Right atrium auricular region (tissue), 2 donors: ENCODE results near the gene NAV2. TPM values are rescaled to one million over a fixed set of nuclear protein-coding genes. Genes with fewer than 3 reads are reported as not detected.

ENCODE experiments used
- DNase-seq: peaks from one replicate; pipeline ENCODE4 v3.0.0-alpha.2; 2019; ENCODE audit warnings: low spot score
- H3K27ac ChIP-seq, 2 donors: fragments of 200-600 bp; sonication (generic); 1 replicate in 1 of 2; 2 replicates in 1 of 2; pipeline ENCODE4 v1.5.1; 2016 to 2019
- H3K27me3 ChIP-seq, 2 donors: fragments of 200-600 bp; sonication (generic); one replicate each; pipeline versions ENCODE4 v1.5.1 to v1.6.0; 2017 to 2019
- H3K36me3 ChIP-seq: fragments of 200-600 bp; sonication (generic); one replicate; pipeline ENCODE4 v1.5.1; 2016
- H3K4me1 ChIP-seq, 2 donors: fragments of 200-600 bp; sonication (generic); one replicate each; pipeline versions ENCODE4 v1.5.1 to v1.6.0; 2017 to 2019
- H3K4me3 ChIP-seq, 2 donors: fragments of 200-600 bp; sonication (generic); 1 replicate in 1 of 2; 2 replicates in 1 of 2; pipeline ENCODE4 v1.5.1; 2017 to 2019; ENCODE audit warnings: mild to moderate bottlenecking in 1 of 2, moderate library complexity in 1 of 2
- H3K9me3 ChIP-seq, 2 donors: fragments of 200-600 bp; sonication (generic); one replicate each; pipeline ENCODE4 v1.5.1; 2019
- CTCF ChIP-seq, 2 donors: fragments of 200-600 bp; sonication (generic); IDR thresholded peaks; one replicate each; pipeline ENCODE4 v1.5.1; 2019; ENCODE audit warnings: antibody characterized with exemption in 2 of 2
- total RNA-seq, 2 donors: library from RNA; depleted of rRNA; stranded (reverse); fragments of >200 nt; gene quantifications; one replicate each; pipeline ENCODE4 v1.1.0, GENCODE V29; 2016

The NAV2 gene
- total RNA-seq, 2 donors from 2014 or later = 11.4 to 19.2 TPM

DNA sequence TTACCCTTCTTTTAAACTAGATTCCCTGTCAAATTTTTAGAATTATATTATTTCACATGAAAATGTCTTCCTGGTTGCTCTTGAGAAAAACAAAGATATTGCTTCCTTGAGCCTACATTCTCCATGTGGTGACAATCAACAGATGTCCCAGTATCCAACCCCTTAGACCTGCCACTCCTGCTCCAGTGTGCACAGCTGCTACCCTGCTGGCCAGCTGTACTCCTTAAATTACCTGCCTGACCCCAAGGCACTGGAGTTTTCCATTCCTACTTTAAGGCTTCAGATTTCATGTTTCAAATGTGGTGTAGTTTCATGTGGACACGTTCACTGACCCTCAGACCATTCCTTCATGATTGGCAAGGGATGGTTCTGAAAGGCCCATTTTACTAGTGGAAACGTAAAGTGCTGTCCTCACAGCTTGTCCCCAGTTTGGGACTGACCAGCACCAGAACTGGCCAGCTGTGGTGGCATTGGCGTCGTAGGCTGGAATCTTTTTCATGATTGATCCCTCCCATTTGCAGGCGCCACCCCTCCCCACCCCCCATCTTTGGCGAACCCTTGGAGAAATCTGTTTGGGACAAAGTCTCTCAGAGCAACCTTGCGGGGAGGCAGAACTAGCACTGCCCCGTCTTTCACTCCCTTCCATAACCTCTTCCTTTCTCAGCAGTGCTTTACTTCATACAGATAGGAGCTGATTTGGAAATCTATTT lies 324.1 kb downstream of the NAV2 start:
- Histone ChIP-seq H3K27me3 (no peaks in the 10 kb centered on the region), H3K9me3 (no peaks in the 10 kb centered on the region), H3K36me3 (peaks cover 26% of the 10 kb centered on the region), H3K27ac (peak overlapping the region in 1 of 2 donors; percentile 3), H3K4me3 (no peak overlapping the region), H3K4me1 (peaks cover 0 to 33% of the 10 kb centered on the region in 2 donors)
- no peak for TF ChIP-seq CTCF (IDR thresholded peaks at IDR 0.05)
- DNase-seq = no peak

DNA sequence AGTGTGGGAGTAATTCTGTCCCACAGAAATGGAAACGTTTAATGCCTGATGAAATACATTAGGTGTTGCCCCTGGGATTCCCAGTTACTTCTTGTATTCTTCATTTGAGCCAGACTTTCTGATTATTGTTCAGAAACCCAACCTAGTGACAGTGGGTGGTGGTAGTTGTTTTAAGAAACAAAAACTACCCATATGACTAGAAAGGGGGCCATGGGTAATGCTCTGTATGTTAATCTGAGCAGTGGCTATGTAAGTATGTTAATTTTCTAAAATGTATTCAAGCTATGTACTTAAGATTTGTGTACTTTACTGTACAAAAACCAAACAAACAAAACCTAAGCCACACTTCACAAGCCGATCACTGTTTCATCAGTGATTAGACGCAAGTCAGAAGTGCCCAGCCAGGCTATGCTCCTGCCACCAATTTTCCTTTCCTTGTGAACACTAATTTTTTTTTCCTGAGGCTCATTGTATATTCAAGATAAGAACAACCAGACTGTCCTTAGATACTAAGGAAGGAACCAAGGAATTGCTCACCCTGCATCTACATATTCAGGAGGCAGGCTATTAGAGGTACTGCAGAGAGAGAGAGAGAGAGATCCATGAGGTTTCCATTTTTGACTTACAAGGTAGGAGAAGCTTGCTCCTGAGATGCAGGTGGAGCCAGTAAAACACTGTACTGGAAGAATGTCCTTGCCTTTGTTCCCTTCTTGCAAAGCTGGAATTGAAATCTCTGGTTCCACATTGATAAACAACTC lies 324.9 kb downstream of the NAV2 start:
- no peak overlapping the region for H3K27ac ChIP-seq
- H3K4me1 ChIP-seq = peaks cover 0 to 33% of the 10 kb centered on the region in 2 donors
- TF ChIP-seq CTCF (IDR thresholded peaks at IDR 0.05) = no peak

DNA sequence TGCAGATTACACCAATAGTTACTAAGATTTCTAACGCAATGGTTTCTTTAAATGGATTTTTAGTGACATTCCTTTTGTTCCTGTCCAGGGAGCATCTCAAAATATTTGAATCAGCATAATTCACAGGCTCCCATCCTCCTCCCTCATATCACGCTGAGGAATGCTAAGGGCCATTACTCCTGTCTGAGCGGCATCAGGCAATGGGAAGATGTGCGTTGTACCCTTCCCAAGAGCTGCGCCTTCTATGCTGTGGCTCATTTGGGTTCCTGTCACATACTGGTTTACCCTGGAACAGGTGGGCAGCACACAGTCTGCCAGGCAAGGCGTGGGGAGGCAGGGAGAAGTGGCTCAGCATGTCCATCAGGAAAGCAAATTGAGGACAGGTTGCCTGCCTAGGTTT lies 325.8 kb downstream of the NAV2 start:
- Histone ChIP-seq H3K27me3 (no peaks in the 10 kb centered on the region), H3K4me3 (no peak overlapping the region), H3K4me1 (peaks cover 0 to 39% of the 10 kb centered on the region in 2 donors), H3K36me3 (peaks cover 26% of the 10 kb centered on the region), H3K27ac (no peak overlapping the region), H3K9me3 (no peaks in the 10 kb centered on the region)
- TF ChIP-seq CTCF (IDR thresholded peaks at IDR 0.05) = no peak
- no peak for DNase-seq

More for the DNA sequence above, 324.9 kb downstream of the NAV2 start:
- no peaks in the 10 kb centered on the region for H3K27me3 ChIP-seq
- H3K36me3 ChIP-seq = peaks cover 26% of the 10 kb centered on the region
- no peak for DNase-seq
- no peak overlapping the region for H3K4me3 ChIP-seq
- H3K9me3 ChIP-seq = no peaks in the 10 kb centered on the region

GRCh38 chr11:20038972-20039371 lies 326.3 kb downstream of the NAV2 start:
- no peaks in the 10 kb centered on the region for H3K27me3 ChIP-seq
- peaks cover 0 to 43% of the 10 kb centered on the region in 2 donors for H3K4me1 ChIP-seq
- H3K27ac ChIP-seq = no peak overlapping the region
- no peak overlapping the region for H3K4me3 ChIP-seq
- H3K36me3 ChIP-seq = peaks cover 30% of the 10 kb centered on the region
- no peak for DNase-seq
- no peak for TF ChIP-seq CTCF (IDR thresholded peaks at IDR 0.05)
- H3K9me3 ChIP-seq = no peaks in the 10 kb centered on the region

DNA sequence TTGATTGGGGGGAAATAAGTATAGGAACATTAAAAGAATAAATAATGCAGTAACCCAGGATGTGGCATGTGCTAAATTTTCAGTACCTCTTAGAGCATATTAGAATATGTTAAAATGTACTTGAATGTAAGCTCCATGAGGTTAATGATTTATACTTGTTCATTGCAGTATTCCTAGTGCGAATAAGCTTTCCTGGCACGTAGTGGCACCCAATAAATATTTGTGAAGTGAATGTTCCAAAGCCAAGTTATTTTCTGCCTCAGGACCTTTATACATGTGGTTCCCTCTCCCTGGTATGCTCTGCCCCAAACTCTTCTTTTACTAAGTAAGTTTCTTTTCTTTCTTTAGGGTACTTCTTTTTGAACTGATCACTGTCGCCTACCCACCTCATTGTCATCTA lies 328.9 kb downstream of the NAV2 start:
- TF ChIP-seq CTCF (IDR thresholded peaks at IDR 0.05) = no peak
- H3K9me3 ChIP-seq = no peaks in the 10 kb centered on the region
- H3K27ac ChIP-seq = peak overlapping the region; percentile 87 to 89
- H3K4me1 ChIP-seq = peaks cover 0 to 34% of the 10 kb centered on the region in 2 donors
- peaks cover 33% of the 10 kb centered on the region for H3K36me3 ChIP-seq
- H3K27me3 ChIP-seq = no peaks in the 10 kb centered on the region
- no peak overlapping the region for H3K4me3 ChIP-seq
- no peak for DNase-seq
